Measurements from ENCODE around the gene SDK2.

Gene SDK2

DNA sequence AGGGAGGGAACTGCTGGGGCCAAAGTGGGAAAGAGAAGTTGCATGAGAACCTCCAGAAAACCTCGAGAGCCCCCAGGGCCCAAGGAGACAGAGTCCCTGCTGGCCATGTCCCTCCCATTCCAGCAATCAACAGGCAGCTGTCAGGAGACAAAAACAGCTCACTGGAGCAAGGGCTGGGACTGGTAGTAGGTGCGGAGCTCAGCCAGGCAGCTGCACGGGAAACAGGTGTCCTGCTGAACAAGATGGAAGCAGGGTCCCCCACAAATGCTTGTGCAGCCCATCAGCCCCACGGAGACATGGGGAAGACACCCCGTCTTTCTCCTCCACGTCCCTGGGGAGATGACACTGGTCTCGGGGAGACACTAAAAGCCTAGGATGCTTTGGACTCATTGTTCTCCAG is 34.5 kb downstream of the SDK2 start:
- in situ Hi-C loops (cut with MboI; ENCODE audit: low sequenced_read_pairs, unreplicated experiment): no loop called here
- no peak for DNase-seq (ENCODE audit: low spot score)
- TF ChIP-seq, protein P1, sequence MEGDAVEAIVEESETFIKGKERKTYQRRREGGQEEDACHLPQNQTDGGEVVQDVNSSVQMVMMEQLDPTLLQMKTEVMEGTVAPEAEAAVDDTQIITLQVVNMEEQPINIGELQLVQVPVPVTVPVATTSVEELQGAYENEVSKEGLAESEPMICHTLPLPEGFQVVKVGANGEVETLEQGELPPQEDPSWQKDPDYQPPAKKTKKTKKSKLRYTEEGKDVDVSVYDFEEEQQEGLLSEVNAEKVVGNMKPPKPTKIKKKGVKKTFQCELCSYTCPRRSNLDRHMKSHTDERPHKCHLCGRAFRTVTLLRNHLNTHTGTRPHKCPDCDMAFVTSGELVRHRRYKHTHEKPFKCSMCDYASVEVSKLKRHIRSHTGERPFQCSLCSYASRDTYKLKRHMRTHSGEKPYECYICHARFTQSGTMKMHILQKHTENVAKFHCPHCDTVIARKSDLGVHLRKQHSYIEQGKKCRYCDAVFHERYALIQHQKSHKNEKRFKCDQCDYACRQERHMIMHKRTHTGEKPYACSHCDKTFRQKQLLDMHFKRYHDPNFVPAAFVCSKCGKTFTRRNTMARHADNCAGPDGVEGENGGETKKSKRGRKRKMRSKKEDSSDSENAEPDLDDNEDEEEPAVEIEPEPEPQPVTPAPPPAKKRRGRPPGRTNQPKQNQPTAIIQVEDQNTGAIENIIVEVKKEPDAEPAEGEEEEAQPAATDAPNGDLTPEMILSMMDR (IDR thresholded peaks at IDR 0.05; ENCODE audit: borderline replicate concordance, control extremely low read depth, extremely low read depth, insufficient read depth, missing control alignments): no peak

DNA sequence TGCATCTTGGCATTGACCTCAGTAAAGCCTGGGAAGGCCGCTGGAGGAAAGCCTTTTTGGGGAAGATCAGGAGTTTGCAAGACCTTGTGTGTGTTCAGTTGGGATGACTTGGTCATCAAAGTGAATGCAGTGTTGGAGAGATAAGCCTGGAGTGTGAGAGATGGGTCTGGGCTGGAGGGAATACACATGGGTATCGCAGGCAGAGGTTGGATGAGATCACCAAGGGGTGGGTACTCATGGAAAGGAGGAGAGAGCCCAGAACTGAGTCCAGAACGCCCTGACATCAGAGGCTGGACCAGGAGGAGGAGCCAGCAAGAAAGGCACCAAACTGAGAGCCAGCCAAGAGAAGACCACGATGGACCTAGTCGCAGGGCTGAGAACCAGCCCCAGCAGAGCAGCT is 35.2 kb downstream of the SDK2 start:
- in situ Hi-C loops (cut with MboI; ENCODE audit: low sequenced_read_pairs, unreplicated experiment): no loop called here
- DNase-seq (ENCODE audit: low spot score): no peak
- TF ChIP-seq, protein P1 (IDR thresholded peaks at IDR 0.05; ENCODE audit: borderline replicate concordance, control extremely low read depth, extremely low read depth, insufficient read depth, missing control alignments): no peak

DNA sequence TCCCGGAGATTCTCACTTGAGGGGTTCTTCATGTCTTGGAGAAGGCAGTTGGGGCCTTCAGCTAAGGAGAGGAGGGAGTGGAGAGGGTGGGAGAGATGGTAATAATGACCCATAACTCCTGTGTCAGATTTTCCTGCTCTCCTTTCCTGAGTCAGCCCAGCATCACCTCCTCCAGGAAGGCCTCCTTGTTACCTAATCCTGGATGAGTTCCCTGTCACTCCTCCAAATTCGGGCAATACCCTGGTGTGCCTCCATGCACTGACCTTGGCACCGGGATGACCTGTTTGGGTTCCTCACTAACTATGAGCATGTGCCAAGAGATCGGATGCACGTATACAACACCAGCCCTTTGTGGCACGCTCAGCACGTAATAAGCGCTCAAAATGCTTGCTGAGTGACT is 38.8 kb downstream of the SDK2 start:
- in situ Hi-C loops (cut with MboI; ENCODE audit: low sequenced_read_pairs, unreplicated experiment): no loop called here
- DNase-seq (ENCODE audit: low spot score): no peak
- TF ChIP-seq, protein P1 (IDR thresholded peaks at IDR 0.05; ENCODE audit: borderline replicate concordance, control extremely low read depth, extremely low read depth, insufficient read depth, missing control alignments): no peak

DNA sequence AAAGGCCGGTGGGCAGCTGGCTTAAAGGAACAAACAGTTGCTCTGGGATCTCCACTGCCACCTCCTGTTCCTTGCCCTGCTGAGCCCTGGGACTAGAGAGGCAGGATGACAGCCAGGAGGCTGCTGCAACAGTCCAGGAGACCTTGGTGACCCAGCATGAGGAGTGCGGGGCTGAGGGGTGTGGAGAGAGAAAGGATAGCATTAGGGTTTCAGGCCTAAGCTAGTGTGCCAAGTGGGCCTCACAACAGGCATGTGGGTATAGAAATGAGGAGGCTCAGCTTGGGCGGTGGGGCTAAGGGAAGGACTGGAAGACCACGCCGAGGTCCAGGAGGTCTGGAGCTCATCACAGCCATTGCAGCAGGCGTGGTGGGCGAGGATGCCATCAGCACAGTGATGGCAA is 39.8 kb downstream of the SDK2 start:
- in situ Hi-C loops (cut with MboI; ENCODE audit: low sequenced_read_pairs, unreplicated experiment): no loop called here
- DNase-seq (ENCODE audit: low spot score): no peak
- TF ChIP-seq, protein P1 (IDR thresholded peaks at IDR 0.05; ENCODE audit: borderline replicate concordance, control extremely low read depth, extremely low read depth, insufficient read depth, missing control alignments): no peak

DNA sequence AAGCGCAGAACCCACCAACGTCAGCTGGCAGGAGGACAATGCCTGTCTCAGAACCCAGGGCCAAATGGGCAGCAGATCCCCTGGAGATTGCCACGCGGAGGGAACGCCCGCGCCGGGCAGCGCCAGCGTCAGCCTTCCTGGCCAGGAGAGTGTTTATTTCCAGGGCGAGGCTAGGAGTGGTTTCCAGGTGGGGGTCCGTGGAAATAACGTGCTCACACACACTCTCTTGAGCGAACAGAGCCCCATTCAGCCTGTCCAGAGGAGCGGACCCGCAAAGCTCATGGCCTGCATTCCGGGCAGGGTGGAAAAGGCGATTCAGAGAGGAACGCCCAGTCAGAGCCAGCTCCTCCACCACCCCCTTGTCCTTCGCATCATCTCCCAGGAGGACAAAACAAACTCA is 40.3 kb downstream of the SDK2 start:
- in situ Hi-C loops (cut with MboI; ENCODE audit: low sequenced_read_pairs, unreplicated experiment): no loop called here
- DNase-seq (ENCODE audit: low spot score): no peak
- TF ChIP-seq, protein P1 (IDR thresholded peaks at IDR 0.05; ENCODE audit: borderline replicate concordance, control extremely low read depth, extremely low read depth, insufficient read depth, missing control alignments): no peak

DNA sequence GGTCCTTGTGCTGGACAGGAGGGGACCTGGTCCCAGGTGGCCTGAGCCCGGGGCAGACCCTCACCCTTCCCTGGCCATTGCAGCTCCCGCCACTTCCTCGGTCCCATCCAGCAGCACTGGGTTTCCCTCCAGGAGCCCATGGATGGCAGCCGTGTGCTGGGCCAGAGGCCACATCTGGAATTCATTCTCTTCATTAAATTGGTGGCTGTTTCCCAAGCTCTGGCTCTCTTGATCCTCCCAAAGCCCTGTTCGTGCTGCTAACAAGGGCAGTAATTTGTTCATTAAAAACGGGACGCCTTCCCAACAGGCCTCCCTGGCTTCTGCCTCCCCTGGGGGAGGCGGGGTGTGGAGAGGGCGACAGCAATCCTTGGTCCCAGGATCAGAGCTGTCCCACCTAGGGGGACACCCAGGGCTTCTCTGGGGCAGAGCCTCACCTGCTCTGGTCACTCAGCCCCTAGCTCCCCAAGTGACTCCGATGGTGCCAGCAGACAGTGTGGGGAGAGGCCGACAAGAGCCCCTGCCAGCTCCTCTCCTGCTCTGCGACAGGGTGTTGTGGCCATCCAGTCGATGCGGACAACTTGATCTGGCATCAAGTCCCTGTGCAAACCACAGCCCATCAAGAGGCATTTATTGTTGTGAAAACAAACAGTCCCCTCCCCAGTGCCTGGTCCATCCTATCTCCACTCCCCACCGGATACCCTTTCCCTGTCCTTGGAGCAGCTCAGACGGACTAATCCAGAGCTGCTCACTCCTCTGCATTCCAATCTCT is 44.0 kb downstream of the SDK2 start:
- in situ Hi-C loops (cut with MboI; ENCODE audit: low sequenced_read_pairs, unreplicated experiment): no loop called here
- DNase-seq (ENCODE audit: low spot score): no peak
- TF ChIP-seq, protein P1 (IDR thresholded peaks at IDR 0.05; ENCODE audit: borderline replicate concordance, control extremely low read depth, extremely low read depth, insufficient read depth, missing control alignments): no peak
